Measurements from ENCODE around the gene RCL1. TPM values are rescaled to one million over a fixed set of nuclear protein-coding genes. Genes with fewer than 3 reads are reported as not detected.

The RCL1 gene
- total RNA-seq, 2 experiments from 2014 or later, result 16.8 TPM

DNA sequence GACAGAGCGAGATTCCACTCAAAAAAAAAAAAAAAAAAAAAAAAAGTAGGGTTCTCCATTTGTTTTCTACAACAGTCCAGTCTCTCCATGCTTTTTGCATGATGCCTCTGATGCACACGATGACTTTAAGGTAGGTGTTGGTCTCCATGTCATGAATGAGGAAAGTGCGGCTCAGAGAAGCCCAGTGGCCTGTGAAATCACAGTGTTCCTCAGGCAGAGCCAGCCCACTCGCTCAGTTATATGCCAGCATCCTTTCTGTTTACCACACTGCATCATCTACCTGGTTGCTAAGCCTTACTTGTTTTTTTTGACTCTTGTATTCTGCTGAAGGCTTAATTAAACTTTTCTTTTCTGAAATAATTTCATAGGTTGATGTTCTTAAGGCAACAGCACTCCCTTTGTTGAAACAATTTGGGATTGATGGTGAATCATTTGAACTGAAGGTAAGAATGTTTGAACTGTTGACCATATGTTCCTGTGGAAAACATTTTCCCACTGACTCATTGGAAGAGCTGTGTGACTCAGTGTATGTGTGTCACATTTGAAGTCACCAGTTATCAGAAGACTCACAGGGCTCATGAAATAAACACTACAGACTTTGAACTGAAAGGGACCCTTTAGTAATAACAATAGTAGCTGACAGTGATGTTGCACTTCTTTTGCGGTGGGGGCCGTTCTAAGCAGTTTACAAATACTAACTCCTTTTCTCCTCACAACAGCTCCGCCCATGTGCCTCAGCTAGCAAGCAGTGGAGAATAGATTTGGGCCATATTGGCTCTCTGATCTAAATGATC, 40.2 kb downstream of the RCL1 start:
- peak; percentile 46 for ATAC-seq
- Mint-ChIP-seq H3K36me3 (ENCODE audit: low read depth) (peaks cover 34% of the 10 kb centered on the region), H3K27me3 (ENCODE audit: low read depth) (no peaks in the 10 kb centered on the region), H3K9me3 (ENCODE audit: insufficient read depth) (no peaks in the 10 kb centered on the region), H3K4me3 (no peak overlapping the region), H3K4me1 (ENCODE audit: low read depth) (peaks cover 3% of the 10 kb centered on the region), H3K27ac (no peak overlapping the region)
- no peak for DNase-seq
- CTCF ChIA-PET, result interaction anchor here (1.0 to 1.1 kb wide), 2 partner anchors 18 to 21 kb away, joined by 3 to 4 read pairs; no protein-coding TSS in a partner anchor
- POLR2A ChIA-PET, result no interaction called here

GRCh38 chr9:4833781-4834560, 41.2 kb downstream of the RCL1 start:
- no peaks in the 10 kb centered on the region for H3K9me3 Mint-ChIP-seq (ENCODE audit: insufficient read depth)
- CTCF ChIA-PET, result interaction anchor here (1.0 to 1.6 kb wide), 3 partner anchors 17 to 72 kb away, joined by 3 to 6 read pairs (median 4); no protein-coding TSS in a partner anchor
- H3K4me1 Mint-ChIP-seq (ENCODE audit: low read depth), result peaks cover 3% of the 10 kb centered on the region
- ATAC-seq, result no peak
- H3K4me3 Mint-ChIP-seq, result no peak overlapping the region
- H3K36me3 Mint-ChIP-seq (ENCODE audit: low read depth), result peaks cover 34% of the 10 kb centered on the region
- H3K27ac Mint-ChIP-seq, result no peak overlapping the region
- no peaks in the 10 kb centered on the region for H3K27me3 Mint-ChIP-seq (ENCODE audit: low read depth)
- DNase-seq, result no peak
- POLR2A ChIA-PET, result no interaction called here

- peaks cover 45% of the 10 kb centered on the region for H3K36me3 Mint-ChIP-seq (ENCODE audit: low read depth)
These were observed 43.9 kb downstream of the RCL1 start for GRCh38 chr9:4836676-4837075.

GRCh38 chr9:4837261-4838188, 44.8 kb downstream of the RCL1 start:
- Mint-ChIP-seq H3K9me3 (ENCODE audit: insufficient read depth) (no peaks in the 10 kb centered on the region), H3K4me1 (ENCODE audit: low read depth) (peaks cover 5% of the 10 kb centered on the region), H3K4me3 (no peak overlapping the region), H3K27me3 (ENCODE audit: low read depth) (no peaks in the 10 kb centered on the region), H3K27ac (no peak overlapping the region), H3K36me3 (ENCODE audit: low read depth) (peaks cover 46% of the 10 kb centered on the region)
- CTCF ChIA-PET, result interaction anchor here (0.6 to 1.2 kb wide), 5 partner anchors 12 to 151 kb away, joined by 3 to 6 read pairs (median 5); no protein-coding TSS in a partner anchor
- ATAC-seq, result no peak
- POLR2A ChIA-PET, result interaction anchor here (0.6 to 0.9 kb wide), 3 partner anchors 11 to 45 kb away, joined by 3 to 5 read pairs (median 3); partner anchors contain the start of gene RCL1
- no peak for DNase-seq

More at GRCh38 chr9:4836676-4837075, 43.9 kb downstream of the RCL1 start:
- CTCF ChIA-PET, result interaction anchor here (0.6 kb wide), 1 partner anchor 75 kb away, joined by 3 read pairs; no protein-coding TSS in a partner anchor
- Mint-ChIP-seq H3K4me3 (no peak overlapping the region), H3K4me1 (ENCODE audit: low read depth) (peaks cover 3% of the 10 kb centered on the region), H3K27ac (peak overlapping the region; percentile 19), H3K27me3 (ENCODE audit: low read depth) (no peaks in the 10 kb centered on the region), H3K9me3 (ENCODE audit: insufficient read depth) (no peaks in the 10 kb centered on the region)
- ATAC-seq (no peak), DNase-seq (no peak)
- POLR2A ChIA-PET, result interaction anchor here (0.6 to 0.9 kb wide), 2 partner anchors 11 to 44 kb away, joined by 3 to 5 read pairs; partner anchors contain the start of gene RCL1

DNA sequence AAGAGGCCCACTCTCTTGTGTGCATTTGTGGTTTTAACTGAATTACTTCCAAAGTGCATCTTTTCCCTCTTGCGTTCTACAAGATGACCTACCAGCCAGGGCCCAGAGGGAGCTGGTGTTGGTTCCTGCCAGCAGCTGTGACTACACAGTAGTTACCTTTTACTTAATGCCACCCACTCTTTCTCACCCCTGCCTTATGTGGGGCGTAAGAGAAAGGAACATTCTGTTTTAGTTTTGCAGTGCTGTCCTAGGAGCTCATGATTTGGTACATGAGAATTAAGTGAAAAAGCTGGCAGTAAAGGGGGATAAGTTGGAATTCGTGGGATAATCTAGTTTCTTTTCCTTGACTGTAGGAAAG, 45.4 kb downstream of the RCL1 start:
- DNase-seq (no peak), ATAC-seq (no peak)

DNA sequence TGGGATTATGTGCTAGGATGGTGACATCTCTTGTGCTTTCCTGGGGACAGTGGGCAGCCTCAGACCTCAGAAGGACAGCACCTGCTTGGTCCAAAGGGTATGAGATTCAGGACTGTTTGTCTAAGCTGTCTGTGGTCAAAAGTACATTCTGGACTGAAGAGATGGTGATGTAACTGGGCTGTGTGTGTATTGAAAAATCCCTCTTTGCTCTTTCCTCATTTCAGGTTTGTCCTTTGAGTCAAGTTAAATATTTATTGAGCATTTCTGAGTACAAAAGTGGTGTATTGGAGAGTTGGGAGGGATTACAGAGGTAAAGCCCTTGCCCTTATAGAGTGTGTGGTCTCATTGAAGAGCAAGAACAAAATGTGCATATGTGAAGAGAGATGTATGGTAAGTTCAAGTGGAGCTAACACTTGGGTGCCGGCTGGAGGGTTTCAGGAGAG, 46.7 kb downstream of the RCL1 start:
- Mint-ChIP-seq H3K36me3 (ENCODE audit: low read depth) (peaks cover 38% of the 10 kb centered on the region), H3K4me3 (no peak overlapping the region), H3K27me3 (ENCODE audit: low read depth) (no peaks in the 10 kb centered on the region), H3K9me3 (ENCODE audit: insufficient read depth) (no peaks in the 10 kb centered on the region), H3K27ac (no peak overlapping the region), H3K4me1 (ENCODE audit: low read depth) (peaks cover 5% of the 10 kb centered on the region)
- no peak for DNase-seq
- ATAC-seq, result no peak
- ChIA-PET CTCF (interaction anchor here (1.2 to 1.5 kb wide), 3 partner anchors 13 to 143 kb away, joined by 3 to 4 read pairs (median 3); no protein-coding TSS in a partner anchor), POLR2A (interaction anchor here (1.1 kb wide), 1 partner anchor 12 kb away, joined by 3 read pairs; no protein-coding TSS in a partner anchor)

More for the DNA sequence above, 45.4 kb downstream of the RCL1 start:
- H3K36me3 Mint-ChIP-seq (ENCODE audit: low read depth), result peaks cover 41% of the 10 kb centered on the region
- H3K4me1 Mint-ChIP-seq (ENCODE audit: low read depth), result peaks cover 5% of the 10 kb centered on the region
- CTCF ChIA-PET, result interaction anchor here (0.7 to 1.5 kb wide), 6 partner anchors 12 to 150 kb away, joined by 3 to 6 read pairs (median 4); no protein-coding TSS in a partner anchor
- no peak overlapping the region for H3K4me3 Mint-ChIP-seq
- POLR2A ChIA-PET, result interaction anchor here (0.9 kb wide), 1 partner anchor 46 kb away, joined by 3 read pairs; the partner anchor contains the start of gene RCL1
- H3K27ac Mint-ChIP-seq, result no peak overlapping the region
- H3K27me3 Mint-ChIP-seq (ENCODE audit: low read depth), result no peaks in the 10 kb centered on the region
- no peaks in the 10 kb centered on the region for H3K9me3 Mint-ChIP-seq (ENCODE audit: insufficient read depth)

DNA sequence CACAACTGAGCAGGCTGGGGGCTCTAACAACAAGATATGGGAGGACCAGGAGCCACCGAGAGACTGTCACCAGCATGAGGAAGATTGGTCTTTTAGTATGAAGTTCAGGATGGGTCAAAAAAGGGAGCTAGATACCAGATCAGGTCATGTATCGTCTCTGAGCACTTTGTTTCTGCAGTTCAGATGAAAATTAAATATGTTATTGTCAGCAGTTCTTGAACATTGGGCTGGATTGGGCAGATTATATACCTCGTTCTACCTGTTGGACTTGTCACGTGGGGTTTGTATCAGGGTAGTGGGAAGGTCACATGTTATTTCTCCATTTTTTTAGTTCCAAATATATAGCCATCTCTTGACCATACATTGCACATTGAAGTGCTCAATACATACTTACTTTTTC, 47.3 kb downstream of the RCL1 start:
- DNase-seq (no peak), ATAC-seq (no peak)
- H3K27me3 Mint-ChIP-seq (ENCODE audit: low read depth), result no peaks in the 10 kb centered on the region
- H3K4me1 Mint-ChIP-seq (ENCODE audit: low read depth), result peaks cover 3% of the 10 kb centered on the region
- H3K36me3 Mint-ChIP-seq (ENCODE audit: low read depth), result peaks cover 39% of the 10 kb centered on the region
- H3K27ac Mint-ChIP-seq, result no peak overlapping the region
- POLR2A ChIA-PET, result interaction anchor here (1.1 kb wide), 1 partner anchor 11 kb away, joined by 3 read pairs; no protein-coding TSS in a partner anchor
- H3K9me3 Mint-ChIP-seq (ENCODE audit: insufficient read depth), result no peaks in the 10 kb centered on the region
- CTCF ChIA-PET, result interaction anchor here (1.3 kb wide), 1 partner anchor 85 kb away, joined by 3 read pairs; no protein-coding TSS in a partner anchor
- H3K4me3 Mint-ChIP-seq, result no peak overlapping the region

DNA sequence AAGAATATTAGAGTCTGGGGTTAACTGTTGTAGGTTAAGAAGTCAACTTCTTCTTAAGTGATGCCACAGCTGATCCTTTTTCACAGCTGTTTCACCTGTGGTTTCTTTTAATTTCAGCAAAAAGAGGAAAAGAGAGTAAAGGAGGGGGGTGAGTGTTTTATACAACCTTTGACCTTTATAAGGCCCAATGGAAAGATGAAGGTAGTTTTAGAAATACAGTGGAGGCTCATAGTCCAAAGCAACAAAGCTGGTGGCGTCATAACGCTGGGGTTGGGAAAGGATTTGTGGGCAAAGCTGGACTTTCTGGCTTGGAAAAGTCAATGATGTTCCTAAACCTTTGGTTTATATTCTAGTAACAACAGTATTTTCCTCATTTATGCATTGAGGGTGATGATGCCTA, 49.5 kb downstream of the RCL1 start:
- Mint-ChIP-seq H3K9me3 (ENCODE audit: insufficient read depth) (no peaks in the 10 kb centered on the region), H3K4me1 (ENCODE audit: low read depth) (peaks cover 2% of the 10 kb centered on the region), H3K27ac (no peak overlapping the region), H3K27me3 (ENCODE audit: low read depth) (no peaks in the 10 kb centered on the region), H3K4me3 (no peak overlapping the region), H3K36me3 (ENCODE audit: low read depth) (peaks cover 30% of the 10 kb centered on the region)
- DNase-seq (no peak), ATAC-seq (no peak)
- CTCF ChIA-PET, result interaction anchor here (1.1 kb wide), 1 partner anchor 82 kb away, joined by 4 read pairs; no protein-coding TSS in a partner anchor
- POLR2A ChIA-PET, result no interaction called here

DNA sequence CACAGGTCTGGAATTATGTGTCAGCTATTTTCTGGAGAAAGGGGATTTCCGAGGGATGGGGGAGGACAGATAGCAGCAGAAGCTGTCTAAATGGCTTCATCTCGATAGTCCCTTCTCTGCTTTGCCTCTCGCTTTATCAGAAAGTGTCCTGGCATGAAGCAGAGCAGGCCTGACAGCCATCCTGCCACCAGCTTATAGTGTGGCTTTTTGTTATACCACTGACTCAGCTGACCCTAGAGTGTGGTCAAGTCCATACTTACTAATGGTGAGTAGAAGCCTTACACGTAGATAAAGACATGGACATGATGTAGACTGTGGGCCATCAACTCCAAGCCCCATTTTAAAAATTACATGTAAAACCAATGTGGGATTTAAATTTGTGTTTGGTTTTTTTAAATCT, 50.0 kb downstream of the RCL1 start:
- POLR2A ChIA-PET, result no interaction called here
- H3K36me3 Mint-ChIP-seq (ENCODE audit: low read depth), result peaks cover 30% of the 10 kb centered on the region
- no peak for DNase-seq
- H3K4me3 Mint-ChIP-seq, result no peak overlapping the region
- no peaks in the 10 kb centered on the region for H3K27me3 Mint-ChIP-seq (ENCODE audit: low read depth)
- CTCF ChIA-PET, result interaction anchor here (1.1 kb wide), 1 partner anchor 81 kb away, joined by 4 read pairs; no protein-coding TSS in a partner anchor
- no peak overlapping the region for H3K27ac Mint-ChIP-seq
- no peaks in the 10 kb centered on the region for H3K9me3 Mint-ChIP-seq (ENCODE audit: insufficient read depth)
- H3K4me1 Mint-ChIP-seq (ENCODE audit: low read depth), result peaks cover 2% of the 10 kb centered on the region
- no peak for ATAC-seq

- POLR2A ChIA-PET, result interaction anchor here (0.7 kb wide), 1 partner anchor 280 kb away, joined by 3 read pairs; no protein-coding TSS in a partner anchor
- Mint-ChIP-seq H3K4me3 (no peak overlapping the region), H3K36me3 (ENCODE audit: low read depth) (peaks cover 28% of the 10 kb centered on the region), H3K27ac (no peak overlapping the region), H3K4me1 (ENCODE audit: low read depth) (peaks cover 2% of the 10 kb centered on the region), H3K27me3 (ENCODE audit: low read depth) (no peaks in the 10 kb centered on the region), H3K9me3 (ENCODE audit: insufficient read depth) (no peaks in the 10 kb centered on the region)
- no peak for ATAC-seq
- DNase-seq, result no peak
- CTCF ChIA-PET, result no interaction called here
These were observed 51.5 kb downstream of the RCL1 start for GRCh38 chr9:4844056-4844838.
